GF-D8 (cell line): Measurements from ENCODE around the gene UBL7.
"Not testable (repeated sequence)": the region's sequence is repeated elsewhere in the genome, so short reads cannot be mapped to it uniquely, and the experiment has no call there.

Source experiments
- DNase-seq: peaks from one replicate; lab custom pipeline; 2025; lab: John Stamatoyannopoulos, UW

Gene UBL7, protein sequence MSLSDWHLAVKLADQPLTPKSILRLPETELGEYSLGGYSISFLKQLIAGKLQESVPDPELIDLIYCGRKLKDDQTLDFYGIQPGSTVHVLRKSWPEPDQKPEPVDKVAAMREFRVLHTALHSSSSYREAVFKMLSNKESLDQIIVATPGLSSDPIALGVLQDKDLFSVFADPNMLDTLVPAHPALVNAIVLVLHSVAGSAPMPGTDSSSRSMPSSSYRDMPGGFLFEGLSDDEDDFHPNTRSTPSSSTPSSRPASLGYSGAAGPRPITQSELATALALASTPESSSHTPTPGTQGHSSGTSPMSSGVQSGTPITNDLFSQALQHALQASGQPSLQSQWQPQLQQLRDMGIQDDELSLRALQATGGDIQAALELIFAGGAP

DNA sequence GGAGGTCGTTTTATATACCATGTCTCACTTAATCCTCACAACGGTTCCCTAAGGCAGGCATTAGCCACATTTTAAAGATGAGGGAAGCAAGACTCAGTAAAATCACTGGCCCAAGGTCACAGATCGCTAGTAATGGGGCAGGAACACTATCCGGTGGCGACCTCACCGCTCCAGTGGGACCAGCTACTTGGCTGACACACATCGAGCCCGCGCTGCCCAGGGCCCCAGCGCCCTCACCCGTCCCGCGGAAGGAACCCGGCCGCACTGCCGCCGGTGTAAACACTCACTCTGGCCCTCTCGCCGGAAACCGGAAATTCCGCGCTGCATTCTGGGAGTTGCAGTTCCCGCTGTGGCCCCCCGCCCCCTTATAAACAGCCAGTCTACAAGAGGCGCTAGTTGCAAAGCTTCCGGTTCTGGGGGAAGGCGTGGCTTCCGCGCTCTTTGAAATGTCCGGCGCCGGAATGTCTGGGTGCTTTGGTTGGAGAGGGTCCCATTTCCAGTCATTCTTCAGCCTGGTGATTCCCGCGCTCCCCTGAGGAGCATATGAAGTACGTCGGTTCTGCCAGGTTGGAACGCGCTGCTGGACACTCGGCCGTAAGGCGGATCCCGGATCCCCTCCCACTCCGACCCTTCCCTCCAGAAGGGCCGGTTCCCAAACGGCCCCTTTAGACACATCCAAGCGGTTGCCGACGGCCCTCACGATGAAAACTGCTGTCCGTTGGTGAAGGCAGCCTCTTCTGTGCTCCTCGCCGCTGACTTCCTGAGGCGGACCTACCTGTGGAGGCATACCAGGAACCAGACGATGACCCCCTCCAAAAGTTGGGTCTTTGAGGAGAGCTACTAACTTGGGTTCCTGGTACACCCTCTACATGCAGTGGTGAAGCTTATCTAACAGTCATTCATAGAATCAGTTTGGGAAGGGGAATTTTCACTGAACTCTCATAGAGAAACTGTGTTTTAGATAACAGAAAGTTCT is at the start of gene UBL7:
Gene UBL7, minus strand, starts transcription at position 290 of the 976 bp plus-strand sequence. CDS start 2,293 bp downstream, outside the sequence.
- DNase-seq: peak; percentile 89

DNA sequence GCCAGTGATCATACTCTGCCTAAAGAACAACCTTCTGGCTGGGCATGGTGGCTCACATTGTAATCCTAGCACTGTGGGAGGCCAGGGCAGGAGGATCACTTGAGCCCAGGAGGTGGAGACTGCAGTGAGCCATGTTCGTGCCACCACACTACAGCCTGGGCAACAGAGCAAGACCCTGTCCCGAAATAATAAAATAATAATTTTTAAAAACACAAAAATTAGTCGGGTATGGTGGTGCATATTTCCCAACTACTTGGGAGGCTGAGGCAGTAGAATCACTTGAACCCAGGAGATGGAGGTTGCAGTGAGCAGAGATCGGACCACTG is 45.5 kb upstream of the UBL7 start:
- no peak for DNase-seq

DNA sequence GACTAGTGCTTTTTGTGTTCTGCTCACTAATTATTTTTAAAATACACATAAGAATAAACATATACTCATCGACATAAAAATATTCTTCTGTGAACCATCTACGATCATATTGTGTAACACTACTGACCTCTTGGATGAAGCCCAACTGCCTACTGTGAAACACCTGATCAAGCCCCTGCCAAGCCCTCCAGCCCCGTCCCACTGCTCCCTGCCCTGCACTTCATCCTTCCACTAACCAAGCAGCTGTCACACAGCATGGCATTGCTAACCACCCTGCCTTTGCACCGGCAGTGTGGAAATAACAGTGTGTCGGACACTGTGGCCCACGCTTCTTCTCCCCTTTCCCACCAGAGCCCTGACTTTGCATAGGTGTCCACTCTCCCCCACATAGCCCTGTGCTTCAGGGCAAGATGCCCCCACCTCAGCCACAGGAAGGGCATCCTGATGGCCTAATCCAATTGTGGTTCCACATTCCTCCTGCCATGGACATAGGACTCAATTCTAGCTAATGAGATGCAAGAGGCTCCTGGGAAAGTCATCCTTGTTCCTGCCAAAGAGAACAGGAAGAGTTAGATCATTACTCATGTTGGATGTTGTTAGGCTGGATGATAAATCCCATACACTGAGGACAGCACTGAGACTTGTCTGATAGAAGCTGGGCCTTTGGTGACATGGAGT is 45.0 kb upstream of the UBL7 start:
- no peak for DNase-seq

DNA sequence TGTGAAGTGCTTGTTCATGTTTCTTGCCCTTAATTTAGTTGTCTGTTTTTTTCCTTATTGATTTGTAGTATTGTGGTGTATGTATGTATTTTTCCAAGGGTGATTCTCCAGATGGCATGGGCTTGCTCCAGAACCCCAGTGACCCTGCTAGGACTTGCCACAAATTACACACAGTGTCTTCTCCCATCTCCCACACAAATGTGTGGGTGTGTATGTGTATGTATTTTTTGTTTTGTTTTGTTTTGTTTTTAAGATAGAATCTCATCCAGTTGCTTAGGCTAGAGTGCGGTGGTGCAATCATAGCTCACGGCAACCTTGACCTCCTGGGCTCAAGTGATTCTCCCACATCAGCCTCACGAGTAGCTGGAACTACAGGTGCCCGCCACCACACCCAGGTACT is 43.9 kb upstream of the UBL7 start:
- no peak for DNase-seq

DNA sequence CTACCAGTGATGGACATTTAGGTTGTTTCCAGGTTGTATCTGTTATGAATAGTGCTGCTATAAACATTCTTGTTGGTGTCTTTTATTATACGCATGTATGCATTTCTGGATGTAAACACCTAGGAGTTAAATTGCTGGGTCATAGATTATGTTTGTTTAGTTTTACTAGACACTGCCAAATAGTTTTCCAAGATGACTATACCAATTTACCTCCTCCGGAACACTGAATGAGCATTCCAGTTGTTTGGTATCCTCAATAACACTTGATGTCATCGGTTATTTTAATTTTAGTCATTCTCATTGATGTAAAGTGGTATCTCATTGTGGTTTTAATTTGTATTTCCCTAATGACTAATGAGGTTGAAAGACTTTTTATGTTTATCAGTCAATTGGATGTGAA is 43.5 kb upstream of the UBL7 start:
- no peak for DNase-seq

DNA sequence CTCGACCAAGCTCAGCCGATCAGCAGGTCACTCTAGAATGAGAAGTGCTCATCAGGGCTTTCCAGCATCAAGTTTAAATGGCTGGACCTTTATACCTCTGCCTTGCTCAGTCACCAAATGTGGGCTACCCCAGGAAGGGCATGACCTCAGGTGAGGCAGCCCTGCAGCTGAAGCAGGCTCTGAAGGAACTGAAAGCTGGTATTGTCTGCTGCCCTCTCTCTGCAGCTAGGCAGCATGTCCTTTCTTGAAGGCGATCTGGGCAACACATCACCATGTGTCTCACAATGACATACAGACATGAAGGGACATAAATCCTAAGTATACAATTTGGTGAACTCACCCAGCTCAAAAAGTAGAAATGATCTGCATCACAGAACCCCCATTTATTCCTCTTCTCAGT is 41.3 kb upstream of the UBL7 start:
- no peak for DNase-seq

DNA sequence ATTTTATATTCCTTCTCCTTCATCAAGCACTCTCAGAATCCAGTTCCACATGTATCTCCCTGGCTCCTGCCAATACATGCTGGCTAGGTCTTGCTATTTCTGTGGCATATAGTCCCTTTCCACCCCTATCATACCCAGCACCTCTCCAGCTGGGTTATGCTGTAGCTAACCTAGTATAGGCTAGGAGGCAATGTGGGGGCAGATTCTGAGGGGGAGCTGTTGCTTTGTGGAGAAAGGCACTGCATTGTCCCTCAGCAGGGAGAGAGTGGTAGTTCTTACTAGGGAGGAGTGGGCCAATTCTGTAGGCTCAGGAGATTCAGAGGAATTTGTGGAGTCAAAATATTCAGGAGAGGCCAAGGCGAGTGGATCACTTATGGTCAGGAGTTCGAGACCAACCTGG is 39.4 kb upstream of the UBL7 start:
- no peak for DNase-seq

DNA sequence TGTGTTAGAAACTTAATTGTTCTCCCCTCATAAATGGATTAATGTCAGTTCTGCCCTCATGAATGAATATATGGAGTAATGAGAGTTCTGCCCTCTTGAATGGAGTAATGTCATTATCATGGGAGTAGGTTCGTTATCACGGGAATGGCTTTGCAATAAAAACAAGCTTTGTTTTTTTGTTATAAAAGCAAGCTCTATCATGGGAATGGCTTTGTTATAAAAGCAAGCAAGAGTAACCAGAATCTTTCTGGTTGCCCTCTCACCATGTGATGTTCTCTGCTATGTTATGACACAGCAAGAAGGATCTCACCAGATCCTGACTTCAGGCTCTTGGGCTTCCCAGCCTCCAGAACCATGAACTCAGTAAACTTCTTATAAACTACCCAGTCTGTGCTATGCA is 38.4 kb upstream of the UBL7 start:
- no peak for DNase-seq

DNA sequence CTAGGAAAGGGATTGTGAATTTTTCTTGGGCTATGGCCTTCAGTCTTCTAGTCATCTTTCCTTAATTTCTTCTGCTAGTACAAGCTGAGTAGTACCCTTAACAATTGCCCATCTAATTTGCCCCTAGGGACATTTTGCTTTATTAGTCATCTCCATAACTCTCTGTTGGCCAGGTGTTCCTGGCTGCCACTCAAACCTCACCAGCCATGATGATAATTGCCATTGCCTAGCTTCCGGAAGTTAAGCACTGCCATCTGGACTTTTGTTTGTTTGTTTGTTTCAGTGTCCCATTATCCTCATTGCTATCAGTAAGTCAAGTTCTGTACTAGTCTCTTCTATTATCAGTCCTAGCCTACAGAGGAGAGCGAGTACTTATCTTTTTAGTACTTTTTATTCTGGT is 36.6 kb upstream of the UBL7 start:
- no peak for DNase-seq

DNA sequence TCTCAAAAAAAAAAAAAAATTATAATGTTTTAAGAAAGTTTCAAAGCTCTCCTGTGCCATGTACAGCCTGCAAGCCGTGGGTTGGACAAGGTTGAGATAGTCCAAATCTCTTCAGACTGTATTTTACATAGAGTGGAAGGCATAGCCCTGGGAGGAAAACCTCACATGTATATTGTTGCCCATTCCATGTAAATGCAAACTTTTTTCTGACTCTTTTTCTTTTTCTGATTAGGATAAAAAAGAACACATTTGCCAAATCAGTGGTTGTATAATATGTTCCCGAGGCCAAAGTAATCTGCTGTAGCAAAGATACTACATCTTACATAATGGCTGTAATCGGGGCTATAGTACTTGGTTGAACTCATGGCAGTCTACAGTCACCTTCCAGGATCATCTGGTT is 35.7 kb upstream of the UBL7 start:
- DNase-seq: no peak

DNA sequence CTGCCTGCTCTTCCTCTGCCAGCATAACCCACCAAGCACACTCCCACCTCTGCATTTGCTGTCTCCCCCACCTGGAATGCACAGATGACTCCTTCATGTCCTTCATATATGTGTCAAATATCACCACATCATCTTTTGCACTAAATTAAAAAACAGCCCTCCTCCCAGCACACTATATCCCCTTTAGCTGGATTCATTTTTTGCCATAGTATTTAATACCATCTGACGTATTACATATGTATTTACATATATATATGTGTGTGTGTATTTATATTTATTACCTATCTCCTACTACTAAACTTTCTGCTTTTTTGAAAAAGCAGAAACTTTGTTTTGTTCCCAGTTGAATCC is 29.4 kb upstream of the UBL7 start:
- DNase-seq: no peak

DNA sequence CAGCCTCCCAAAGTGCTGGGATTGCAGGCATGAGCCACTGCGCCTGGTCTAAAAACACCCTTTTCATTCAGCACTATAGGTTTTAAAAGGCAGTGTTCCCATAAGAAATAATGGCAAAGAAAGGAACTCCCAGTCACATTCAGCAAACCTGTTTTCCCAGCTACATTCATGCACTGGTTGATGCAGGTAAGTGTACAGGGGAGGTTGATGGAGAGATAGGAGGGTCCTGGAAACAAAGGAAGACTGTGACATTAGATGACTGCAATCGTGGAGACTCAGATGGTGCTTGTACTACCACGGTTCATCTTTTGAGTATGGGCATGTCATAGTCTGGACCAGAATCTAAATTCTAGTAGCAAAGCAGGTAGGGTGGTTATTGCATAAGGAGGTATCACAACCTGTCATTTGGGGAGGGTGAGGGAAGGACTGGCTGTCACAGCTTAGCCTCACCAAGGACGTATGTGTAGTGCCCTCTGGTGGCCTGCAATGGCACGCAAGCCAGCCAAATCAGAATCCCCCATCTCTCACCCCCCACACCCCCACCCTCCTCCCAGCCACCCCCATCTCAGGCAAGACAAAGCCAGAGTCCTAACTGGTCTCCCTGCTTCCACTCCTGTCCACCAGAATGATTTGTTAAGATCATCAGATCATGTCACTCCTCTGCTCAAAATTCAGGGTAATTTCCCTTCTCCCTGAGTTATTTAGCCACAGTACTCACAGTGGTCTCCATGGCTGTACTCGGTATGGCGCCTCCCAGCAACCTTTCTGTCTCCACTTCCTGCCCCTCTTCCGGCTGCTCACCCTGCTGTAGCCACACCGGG is 28.8 kb upstream of the UBL7 start:
- peak; percentile 10 for DNase-seq

DNA sequence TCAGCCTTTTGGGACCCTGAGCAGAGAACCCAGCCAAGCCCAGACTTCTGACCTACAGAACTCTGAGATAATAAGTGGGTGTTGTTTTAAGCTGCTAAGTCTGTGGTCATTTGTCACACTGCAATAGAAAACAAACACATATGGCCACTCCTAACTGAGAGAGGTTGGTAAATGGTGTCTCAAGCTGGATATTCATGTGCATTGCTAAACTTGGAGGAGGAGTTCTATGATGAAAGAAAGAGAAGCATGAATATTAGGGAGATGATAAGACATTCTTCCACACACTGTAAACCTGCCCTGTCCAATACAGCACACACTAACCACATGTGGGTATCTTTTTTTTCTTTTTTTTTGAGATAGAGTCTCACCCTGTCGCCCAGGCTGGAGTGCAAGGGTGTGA is 27.8 kb upstream of the UBL7 start:
- no peak for DNase-seq

DNA sequence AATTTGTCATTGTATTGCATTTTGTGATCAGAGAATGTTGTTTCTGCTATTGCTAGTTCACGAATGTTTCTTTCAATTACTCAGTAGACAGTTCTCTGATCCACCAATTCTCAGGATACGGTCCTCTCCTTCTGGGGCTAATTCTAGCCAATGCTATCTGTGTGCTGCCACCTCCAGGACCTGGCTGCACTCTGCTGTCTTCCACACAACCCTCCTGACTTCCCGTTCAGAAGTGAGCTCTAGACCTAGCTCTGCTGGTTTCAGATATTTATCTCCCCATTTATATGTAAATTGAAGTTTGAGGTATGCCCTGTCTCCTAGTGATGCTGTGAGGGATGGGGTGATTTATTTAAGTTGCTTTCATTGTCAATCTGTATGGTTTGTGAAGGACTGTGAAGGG is 21.7 kb upstream of the UBL7 start:
- no peak for DNase-seq

DNA sequence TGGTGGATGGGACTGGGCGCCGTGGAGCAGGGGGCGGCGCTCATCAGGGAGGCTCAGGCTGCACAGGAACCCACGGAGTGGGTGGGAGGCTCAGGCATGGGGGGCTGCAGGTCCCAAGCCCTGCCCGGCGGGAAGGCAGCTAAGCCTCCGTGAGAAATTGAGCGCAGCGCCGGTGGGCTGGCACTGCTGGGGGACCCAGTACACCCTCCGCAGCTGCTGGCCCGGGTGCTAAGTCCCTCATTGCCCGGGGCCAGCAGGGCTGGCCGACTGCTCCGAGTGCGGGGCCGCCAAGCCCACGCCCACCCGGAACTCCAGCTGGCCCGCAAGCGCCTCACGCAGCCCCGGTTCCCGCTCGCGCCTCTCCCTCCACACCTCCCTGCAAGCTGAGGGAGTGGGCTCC is 19.4 kb upstream of the UBL7 start:
- not testable (repeated sequence) for DNase-seq

DNA sequence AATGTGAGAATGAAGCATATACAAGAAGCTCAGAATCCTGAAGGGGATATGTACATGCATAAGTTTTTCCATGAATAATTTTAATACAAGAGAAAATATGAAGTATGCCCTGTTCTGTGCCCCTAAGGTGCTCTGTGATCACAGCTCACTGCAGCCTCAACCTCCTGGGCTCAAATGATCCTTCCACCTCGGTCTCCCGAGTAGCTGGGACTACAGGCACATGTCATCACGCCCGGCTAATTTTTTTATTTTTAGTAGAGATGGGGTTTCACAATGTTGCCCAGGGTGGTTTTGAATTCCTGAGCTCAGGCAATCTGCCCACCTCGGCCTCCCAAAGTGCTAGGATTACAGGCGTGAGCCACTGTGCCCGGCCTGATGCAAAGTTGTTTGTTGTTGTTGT is 10.7 kb upstream of the UBL7 start:
- DNase-seq: not testable (repeated sequence)

DNA sequence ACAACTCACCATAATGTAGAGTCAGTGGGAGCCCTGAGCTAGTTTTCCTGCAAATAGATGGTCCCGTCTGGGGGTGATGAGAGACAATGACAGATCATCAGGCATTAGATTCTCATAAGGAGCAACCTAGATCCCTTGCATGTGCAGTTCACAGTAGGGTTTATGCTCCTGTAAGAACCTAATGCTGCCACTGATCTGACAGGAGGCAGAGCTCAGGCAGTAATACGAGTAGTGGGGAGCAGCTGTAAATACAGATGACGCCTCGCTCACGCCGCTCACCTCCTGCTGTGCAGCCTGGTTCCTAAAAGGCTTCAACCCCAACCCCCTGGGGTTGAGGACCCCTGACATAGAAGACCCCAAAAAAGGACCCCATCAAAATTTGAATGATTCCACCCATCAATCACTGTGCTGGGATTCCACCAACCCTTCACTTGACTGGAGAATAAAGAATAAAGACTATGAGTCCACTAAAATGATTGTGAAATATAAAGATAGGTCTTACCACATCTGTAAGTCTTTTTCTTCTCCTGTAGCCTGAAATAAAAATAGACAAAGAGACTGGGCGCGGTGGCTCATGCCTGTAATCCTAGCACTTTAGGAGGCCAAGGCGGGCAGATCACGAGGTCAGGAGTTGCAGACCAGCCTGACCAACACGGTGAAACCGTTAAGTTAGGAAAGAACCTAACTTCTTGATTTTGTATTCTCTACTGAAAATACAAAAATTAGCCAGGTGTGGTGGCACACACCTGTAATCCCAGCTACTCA is 9.9 kb upstream of the UBL7 start:
- no peak for DNase-seq

DNA sequence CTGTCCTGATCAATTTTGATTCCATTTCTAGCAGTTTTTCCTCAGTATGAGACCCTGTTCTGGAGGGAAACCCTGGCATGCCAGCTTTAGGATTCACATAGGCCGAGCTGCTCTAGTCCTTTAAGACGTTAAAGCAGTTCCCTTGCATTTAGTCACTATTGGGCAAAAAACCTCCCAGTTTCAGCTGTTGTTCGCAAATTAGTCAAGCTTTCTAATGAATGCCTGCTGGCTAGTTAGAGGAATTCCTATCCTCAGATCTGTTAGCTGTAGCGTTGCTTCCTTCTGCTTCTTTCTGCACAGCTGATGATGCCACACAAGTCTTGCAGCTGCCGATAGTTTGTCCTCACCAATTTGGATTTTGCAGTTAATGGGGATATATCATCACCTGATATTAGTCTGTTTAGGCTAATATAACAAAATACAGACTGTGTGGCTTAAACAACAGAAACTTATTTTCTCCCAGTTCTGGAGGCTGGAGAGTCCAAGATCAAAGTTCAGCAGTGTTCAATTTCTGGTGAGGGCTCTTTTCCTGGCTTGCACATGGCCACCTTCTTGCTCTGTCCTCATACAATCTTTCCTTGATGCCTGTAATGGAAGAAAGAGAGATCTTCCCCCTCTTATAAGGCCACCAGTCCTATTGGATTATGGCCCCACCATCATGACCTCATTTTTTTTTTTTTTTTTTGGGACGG is 7.5 kb upstream of the UBL7 start:
- no peak for DNase-seq

DNA sequence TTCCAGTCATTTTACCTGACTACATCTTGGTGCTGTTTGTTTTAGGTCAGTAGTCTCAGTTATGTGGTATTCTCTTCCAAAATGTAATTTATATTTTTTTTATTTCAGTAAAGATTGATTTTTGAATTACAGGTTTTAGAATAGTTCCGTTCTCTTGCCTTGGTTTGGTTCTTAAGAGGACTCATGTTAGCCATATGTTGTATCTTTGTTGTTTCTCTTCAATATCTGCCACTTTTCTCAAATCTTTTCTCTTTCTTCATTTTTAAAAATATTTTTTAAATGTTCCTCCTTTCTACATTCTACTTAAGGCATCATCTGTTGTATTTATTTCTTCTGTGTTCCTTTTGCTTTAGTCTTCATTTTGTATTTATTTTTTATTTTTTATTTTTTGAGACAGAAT is 5.6 kb upstream of the UBL7 start:
- DNase-seq: no peak

DNA sequence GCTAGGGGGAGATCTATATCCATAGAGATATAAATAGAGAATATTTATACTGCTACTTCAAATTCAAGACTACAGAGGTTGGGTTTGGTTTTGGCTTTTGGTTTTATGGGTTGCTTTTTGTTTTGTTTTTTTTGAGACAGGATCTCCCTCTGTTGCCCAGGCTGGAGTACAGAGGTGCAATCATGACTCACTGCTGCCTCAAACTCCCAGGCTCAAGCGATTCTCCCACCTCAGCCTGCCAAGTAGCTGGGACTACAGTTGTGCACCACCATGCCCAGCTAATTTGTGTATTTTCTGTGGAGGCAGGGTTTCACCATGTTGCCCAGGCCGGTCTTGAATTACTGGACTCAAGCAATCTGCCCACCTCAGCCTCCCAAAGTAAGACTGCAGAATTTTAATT is 3.9 kb upstream of the UBL7 start:
- DNase-seq: no peak

DNA sequence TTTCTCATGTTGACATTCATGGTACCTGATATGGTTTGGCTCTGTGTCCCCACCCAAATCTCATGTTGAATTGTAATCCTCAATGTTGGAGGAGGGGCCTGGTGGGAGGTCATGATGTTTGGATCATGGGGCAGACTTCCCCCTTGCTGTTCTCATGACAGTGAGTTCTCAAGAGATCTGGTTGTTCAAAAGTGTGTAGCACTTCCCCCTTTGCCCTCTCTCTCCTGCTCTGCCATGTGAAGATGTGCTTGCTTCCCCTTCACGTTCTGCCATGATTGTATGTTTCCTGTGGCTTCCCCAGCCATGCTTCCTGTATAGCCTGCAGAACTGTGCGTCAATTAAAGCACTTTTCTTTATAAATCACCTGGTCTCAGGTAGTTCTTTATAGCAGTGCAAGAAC is 3.3 kb upstream of the UBL7 start:
- DNase-seq: peak; percentile 29
